ENCODE results near the gene MB21D2.

DNA sequence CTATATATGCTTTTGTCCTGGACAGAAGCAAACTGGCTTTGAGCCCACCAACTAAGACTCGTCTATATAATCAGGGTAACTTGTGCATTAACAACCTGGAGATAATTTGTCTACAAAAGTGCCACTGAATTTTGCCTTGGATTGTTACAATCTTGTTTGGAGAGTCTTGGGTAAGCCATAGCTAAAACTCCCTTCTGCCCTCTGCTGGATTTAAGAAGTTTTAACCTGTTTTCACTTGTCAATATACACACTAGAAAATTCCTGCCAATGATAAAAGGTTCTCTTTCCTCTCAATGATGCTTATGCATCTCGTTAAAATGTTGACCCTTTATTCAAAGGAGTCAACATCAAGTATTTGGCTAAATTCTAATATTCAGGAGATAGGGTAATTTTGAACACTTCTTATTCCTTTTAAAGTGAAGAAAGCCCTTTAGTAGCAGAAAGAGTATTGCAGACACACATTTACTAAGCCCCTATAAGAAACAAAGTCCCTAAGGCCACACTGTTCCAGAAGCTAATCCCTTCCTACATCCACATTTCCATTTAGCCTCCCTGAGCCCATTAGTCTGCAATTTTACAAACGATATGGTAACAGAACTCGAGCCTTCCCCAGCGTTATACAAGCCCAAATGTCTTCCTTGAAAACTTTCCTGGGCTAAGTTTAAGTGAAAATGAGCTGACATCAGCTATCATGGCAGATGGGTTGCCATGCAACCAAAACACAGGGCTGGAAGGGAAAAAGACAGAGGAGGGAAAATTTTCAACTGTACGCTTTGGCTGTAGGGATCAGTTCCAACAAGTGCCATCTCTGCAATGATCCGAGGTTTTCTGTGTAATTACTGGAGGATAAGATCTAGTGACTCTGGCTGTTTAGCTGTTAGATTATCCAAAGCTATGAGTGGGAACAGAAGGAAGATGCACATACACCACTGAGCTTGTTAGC lies 114.4 kb downstream of the MB21D2 start:
- TF ChIP-seq, protein P1, sequence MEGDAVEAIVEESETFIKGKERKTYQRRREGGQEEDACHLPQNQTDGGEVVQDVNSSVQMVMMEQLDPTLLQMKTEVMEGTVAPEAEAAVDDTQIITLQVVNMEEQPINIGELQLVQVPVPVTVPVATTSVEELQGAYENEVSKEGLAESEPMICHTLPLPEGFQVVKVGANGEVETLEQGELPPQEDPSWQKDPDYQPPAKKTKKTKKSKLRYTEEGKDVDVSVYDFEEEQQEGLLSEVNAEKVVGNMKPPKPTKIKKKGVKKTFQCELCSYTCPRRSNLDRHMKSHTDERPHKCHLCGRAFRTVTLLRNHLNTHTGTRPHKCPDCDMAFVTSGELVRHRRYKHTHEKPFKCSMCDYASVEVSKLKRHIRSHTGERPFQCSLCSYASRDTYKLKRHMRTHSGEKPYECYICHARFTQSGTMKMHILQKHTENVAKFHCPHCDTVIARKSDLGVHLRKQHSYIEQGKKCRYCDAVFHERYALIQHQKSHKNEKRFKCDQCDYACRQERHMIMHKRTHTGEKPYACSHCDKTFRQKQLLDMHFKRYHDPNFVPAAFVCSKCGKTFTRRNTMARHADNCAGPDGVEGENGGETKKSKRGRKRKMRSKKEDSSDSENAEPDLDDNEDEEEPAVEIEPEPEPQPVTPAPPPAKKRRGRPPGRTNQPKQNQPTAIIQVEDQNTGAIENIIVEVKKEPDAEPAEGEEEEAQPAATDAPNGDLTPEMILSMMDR (IDR thresholded peaks at IDR 0.05) = peak; percentile 24 to 33 (median 28)
- TF ChIP-seq POLR2A (IDR thresholded peaks at IDR 0.05) = no peak
